Activated CD4-positive, alpha-beta T cell treated with anti-CD3 and anti-CD28 coated beads, Interleukin-2, amount 10 ng/mL, durations not matched to agents 7 days and 5 days (primary cell): ENCODE data around the gene MOCS3. TPM values are rescaled to one million over a fixed set of nuclear protein-coding genes. Genes with fewer than 3 reads are reported as not detected.

Experiments
- CTCF ChIA-PET: fragments of 350-600 bp; sonication (Branson Sonifier 250); formaldehyde crosslinking; loops from one replicate; lab custom pipeline; 2021; ENCODE audit warnings: antibody characterized with exemption; lab: Charles Lee
- POLR2A ChIA-PET: fragments of 350-600 bp; sonication (Branson Sonifier 250); formaldehyde crosslinking; loops from one replicate; lab custom pipeline; 2021; ENCODE audit warnings: antibody characterized with exemption; lab: Charles Lee
- DNase-seq: peaks from one replicate; pipeline ENCODE4 v3.0.0-alpha.2; 2020
- H3K27ac Mint-ChIP-seq: one replicate; pipeline ENCODE4 v1.8.0; 2021; ENCODE audit warnings: mild to moderate bottlenecking, moderate library complexity, mixed read lengths
- H3K27me3 Mint-ChIP-seq: one replicate; pipeline ENCODE4 v1.8.0; 2021; ENCODE audit warnings: mixed read lengths
- H3K36me3 Mint-ChIP-seq: one replicate; pipeline ENCODE4 v1.8.0; 2021; ENCODE audit warnings: low read depth, mixed read lengths
- H3K4me1 Mint-ChIP-seq: one replicate; pipeline ENCODE4 v1.8.0; 2021; ENCODE audit warnings: mixed read lengths
- H3K4me3 Mint-ChIP-seq: one replicate; pipeline ENCODE4 v1.8.0; 2021; ENCODE audit warnings: mild to moderate bottlenecking, moderate library complexity, mixed read lengths
- H3K9me3 Mint-ChIP-seq: one replicate; pipeline ENCODE4 v1.8.0; 2021; ENCODE audit warnings: mixed read lengths
- total RNA-seq, 2 experiments: library from RNA; stranded (reverse); gene quantifications; one replicate each; pipeline ENCODE4 v1.2.3, GENCODE V29; 2021

Gene MOCS3
- total RNA-seq, 2 experiments from 2014 or later: 4.2 to 5.1 TPM

DNA sequence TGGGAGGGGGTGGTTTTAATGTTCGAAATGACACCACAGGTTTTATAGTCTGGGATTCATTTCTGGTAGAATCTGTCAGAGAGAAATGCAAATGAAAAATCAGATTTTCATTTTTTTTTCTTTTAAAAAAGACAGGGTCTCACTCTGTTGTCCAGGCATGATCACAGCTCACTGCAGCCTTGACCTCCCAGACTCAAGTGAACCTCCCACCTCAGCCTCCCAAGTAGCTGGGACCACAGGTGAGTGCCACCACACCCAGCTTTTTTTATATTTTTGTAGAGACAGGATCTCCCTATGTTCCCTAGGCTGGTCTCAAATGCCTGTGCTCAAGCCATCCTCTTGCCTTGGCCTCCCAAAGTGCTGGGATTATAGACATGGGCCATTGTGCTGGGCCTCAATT is 25.0 kb upstream of the MOCS3 start:
- DNase-seq: no peak
- CTCF ChIA-PET: interaction anchor here (0.7 to 1.5 kb wide), 2 partner anchors 10 to 49 kb away, joined by 3 to 4 read pairs; no protein-coding TSS in a partner anchor
- Mint-ChIP-seq H3K36me3 (peaks cover 51% of the 10 kb centered on the region), H3K4me1 (peaks cover 21% of the 10 kb centered on the region), H3K9me3 (no peaks in the 10 kb centered on the region), H3K4me3 (no peak overlapping the region), H3K27me3 (no peaks in the 10 kb centered on the region), H3K27ac (no peak overlapping the region)
- POLR2A ChIA-PET: no interaction called here

DNA sequence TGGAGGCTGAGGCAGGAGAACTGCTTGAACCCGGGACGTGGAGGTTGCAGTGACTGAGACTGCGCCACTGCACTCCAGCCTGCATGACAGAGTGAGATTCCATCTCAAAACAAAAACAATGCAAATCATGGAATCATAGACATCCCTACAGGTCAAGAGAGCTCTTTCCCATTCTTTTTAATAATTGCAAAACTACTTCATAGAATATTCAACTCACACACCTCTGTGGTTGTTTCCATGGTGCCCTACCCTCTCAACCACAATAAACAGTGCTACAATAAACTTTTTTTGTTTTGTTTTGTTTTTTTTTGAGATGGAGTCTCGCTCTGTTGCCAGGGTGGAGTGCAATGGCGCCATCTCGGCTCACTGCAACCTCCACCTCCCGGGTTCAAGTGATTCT is 15.5 kb upstream of the MOCS3 start:
- Mint-ChIP-seq H3K36me3 (peaks cover 32% of the 10 kb centered on the region), H3K4me1 (peaks cover 2% of the 10 kb centered on the region), H3K27me3 (no peaks in the 10 kb centered on the region), H3K4me3 (no peak overlapping the region), H3K27ac (peak overlapping the region; percentile 19), H3K9me3 (no peaks in the 10 kb centered on the region)
- no peak for DNase-seq
- CTCF ChIA-PET: interaction anchor here (0.7 to 1.5 kb wide), 4 partner anchors 9 to 148 kb away, joined by 3 to 4 read pairs (median 4); partner anchors contain the start of genes BCAS4, DPM1 and MOCS3
- POLR2A ChIA-PET: no interaction called here

DNA sequence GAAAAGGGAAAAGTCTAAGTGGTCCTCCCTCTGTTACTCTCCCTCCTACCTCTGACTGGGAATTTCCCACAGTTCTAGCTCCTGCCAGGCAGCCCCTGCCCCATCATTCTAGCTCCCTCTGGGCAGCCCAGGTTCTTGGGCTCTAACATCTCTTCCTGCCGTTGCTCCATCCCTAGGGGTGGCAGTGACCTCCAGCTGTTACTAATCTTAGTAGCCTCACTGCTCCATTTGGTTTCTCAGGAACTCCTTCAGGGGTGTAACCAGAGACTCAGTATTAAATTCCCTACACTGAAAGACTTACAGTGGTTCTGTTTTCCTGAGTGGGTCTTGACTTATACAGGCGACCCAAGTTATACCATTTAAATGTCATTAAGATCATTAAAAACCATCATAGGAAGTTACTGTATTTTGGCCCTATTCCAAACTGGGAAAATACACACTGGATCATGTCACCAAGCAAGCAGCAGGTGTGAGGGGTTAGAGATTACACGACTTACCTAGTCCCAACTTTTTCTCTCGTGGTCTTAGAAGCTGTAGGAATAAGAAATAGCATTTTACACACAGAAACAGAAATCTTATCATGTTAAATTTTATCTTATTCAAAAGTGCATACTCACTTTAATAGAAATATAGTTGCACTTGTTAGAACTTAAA is 10.4 kb upstream of the MOCS3 start:
- no peak overlapping the region for H3K27ac Mint-ChIP-seq
- H3K4me1 Mint-ChIP-seq: peaks cover 4% of the 10 kb centered on the region
- ChIA-PET CTCF (interaction anchor here (0.6 to 2.1 kb wide), 5 partner anchors 12 to 645 kb away, joined by 3 to 14 read pairs (median 5); partner anchors contain the start of genes ADNP and BCAS4), POLR2A (no interaction called here)
- no peaks in the 10 kb centered on the region for H3K27me3 Mint-ChIP-seq
- H3K9me3 Mint-ChIP-seq: no peaks in the 10 kb centered on the region
- H3K36me3 Mint-ChIP-seq: peaks cover 34% of the 10 kb centered on the region
- H3K4me3 Mint-ChIP-seq: no peak overlapping the region
- no peak for DNase-seq

DNA sequence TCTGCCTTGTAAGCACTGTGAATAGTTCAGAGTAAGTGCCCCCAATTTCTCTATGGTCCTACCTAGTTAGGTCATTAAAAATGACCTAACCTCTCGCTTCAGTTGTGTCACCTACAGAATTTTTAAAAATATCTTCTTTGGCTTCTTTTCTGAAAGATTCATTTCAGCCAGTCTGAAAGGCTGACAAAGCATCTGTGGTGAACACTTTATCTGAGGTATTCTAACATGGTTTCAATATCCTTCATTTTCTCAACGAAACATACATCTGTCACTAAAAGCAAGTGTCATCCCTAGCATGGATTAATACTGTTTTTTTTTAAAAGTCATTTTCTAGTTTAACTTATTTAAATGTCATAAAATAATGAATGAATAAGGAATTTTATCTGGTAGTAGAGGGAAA is 5.4 kb upstream of the MOCS3 start:
- CTCF ChIA-PET: no interaction called here
- H3K27me3 Mint-ChIP-seq: no peaks in the 10 kb centered on the region
- H3K9me3 Mint-ChIP-seq: no peaks in the 10 kb centered on the region
- no peak overlapping the region for H3K4me3 Mint-ChIP-seq
- peaks cover 31% of the 10 kb centered on the region for H3K4me1 Mint-ChIP-seq
- H3K36me3 Mint-ChIP-seq: peaks cover 32% of the 10 kb centered on the region
- H3K27ac Mint-ChIP-seq: no peak overlapping the region
- no peak for DNase-seq
- POLR2A ChIA-PET: no interaction called here

DNA sequence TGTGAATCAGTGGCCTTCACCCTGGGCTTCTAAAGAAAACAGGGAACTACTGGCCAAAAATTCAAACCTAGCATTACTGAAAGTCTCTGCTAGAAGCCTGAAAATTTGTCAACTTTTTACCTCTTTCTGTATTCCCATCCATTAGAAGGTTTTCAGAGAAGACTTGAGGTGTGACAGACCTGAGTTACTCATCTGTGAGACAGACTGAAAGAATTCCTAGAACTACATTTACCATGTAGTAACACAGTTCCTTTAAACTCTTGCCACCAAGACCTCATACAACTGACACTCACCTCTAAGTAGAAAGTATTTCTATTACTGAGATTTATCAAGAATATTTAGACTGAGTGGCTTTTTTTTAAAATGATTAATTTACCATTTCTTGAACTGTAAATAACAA is 4.8 kb upstream of the MOCS3 start:
- H3K27ac Mint-ChIP-seq: no peak overlapping the region
- H3K4me3 Mint-ChIP-seq: no peak overlapping the region
- no peak for DNase-seq
- H3K27me3 Mint-ChIP-seq: no peaks in the 10 kb centered on the region
- H3K36me3 Mint-ChIP-seq: peaks cover 31% of the 10 kb centered on the region
- H3K9me3 Mint-ChIP-seq: no peaks in the 10 kb centered on the region
- POLR2A ChIA-PET: no interaction called here
- CTCF ChIA-PET: interaction anchor here (1.1 kb wide), 1 partner anchor 22 kb away, joined by 3 read pairs; the partner anchor contains the start of gene ADNP
- peaks cover 33% of the 10 kb centered on the region for H3K4me1 Mint-ChIP-seq

DNA sequence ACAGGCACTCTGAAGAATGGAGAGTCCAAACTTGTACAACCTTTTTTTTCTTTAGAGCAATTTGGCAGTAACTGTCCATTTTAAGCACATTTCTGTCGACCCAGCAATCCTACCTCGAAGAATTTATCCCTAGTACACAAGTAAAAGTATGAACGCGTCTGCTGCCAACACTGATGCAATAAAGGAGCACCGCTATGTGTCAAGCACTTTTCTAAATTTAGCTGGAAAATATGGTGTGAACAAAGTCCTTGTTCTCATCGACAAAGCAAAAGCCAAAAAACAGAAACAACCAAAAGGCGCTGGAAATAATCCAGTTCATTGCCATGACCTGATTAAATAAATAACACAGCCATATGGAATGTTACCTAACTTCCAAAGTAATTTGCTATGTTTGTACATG is 1.3 kb upstream of the MOCS3 start:
- DNase-seq: no peak
- ChIA-PET POLR2A (interaction anchor here (0.9 kb wide), 1 partner anchor 26 kb away, joined by 3 read pairs; the partner anchor contains the start of gene ADNP), CTCF (interaction anchor here (1.3 to 2.6 kb wide), 4 partner anchors 11 to 163 kb away, joined by 5 to 25 read pairs (median 10); partner anchors contain the start of genes ADNP and BCAS4)
- peaks cover 18% of the 10 kb centered on the region for H3K36me3 Mint-ChIP-seq
- H3K4me1 Mint-ChIP-seq: peaks cover 52% of the 10 kb centered on the region
- peak overlapping the region; percentile 87 for H3K4me3 Mint-ChIP-seq
- H3K27me3 Mint-ChIP-seq: no peaks in the 10 kb centered on the region
- peak overlapping the region; percentile 96 for H3K27ac Mint-ChIP-seq
- no peaks in the 10 kb centered on the region for H3K9me3 Mint-ChIP-seq

DNA sequence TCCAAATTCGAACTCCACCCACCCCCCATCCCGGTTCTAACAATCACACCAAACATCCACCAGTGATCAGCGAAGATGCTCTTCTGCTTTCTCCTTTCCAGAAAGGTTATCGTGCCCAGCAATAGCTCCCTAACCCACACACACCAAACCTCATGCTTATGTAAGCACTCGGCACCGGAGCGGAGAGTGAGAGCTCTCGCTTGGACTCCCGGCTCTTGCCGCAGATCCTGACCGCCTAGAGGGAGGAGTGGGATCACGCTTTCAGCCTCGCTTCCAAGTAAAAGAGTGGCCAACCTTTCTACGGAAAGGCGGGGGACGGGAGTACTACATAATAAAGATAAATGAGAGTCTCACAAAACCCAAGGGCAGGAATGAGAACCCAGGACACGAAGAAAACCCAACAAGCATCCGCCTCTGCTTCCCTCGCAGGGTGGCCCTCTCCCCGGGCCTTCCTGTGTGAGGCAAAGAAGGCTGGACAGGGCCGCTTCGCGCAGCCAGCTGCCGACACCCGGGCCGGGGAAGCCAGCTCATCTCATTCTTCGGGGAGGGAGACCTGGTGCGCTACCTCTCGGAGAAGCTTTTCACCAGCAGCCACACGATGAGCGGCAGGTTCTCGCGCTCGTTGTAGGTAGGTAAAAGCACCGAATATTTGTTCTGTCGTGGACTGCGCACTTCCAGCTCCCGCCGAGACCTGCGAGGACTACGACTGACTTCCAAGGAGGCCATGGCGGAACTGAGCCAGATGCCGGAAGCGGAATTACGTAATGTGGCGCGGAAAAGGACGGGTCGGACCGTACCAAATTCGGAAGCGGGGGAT is 612 bp upstream of the MOCS3 start, which contains the start of gene DPM1:
DPM1 (minus strand) TSS at position 735 of the 817 bp plus-strand sequence; CDS start at position 726, 9 bp downstream.
- Mint-ChIP-seq H3K36me3 (peaks cover 15% of the 10 kb centered on the region), H3K27me3 (no peaks in the 10 kb centered on the region), H3K9me3 (no peaks in the 10 kb centered on the region), H3K4me1 (peaks cover 51% of the 10 kb centered on the region), H3K4me3 (peak within 1 kb of the TSS; percentile 87), H3K27ac (peak within 1 kb of the TSS; percentile 96)
- POLR2A ChIA-PET: interaction anchor here (0.6 to 1.4 kb wide), 3 partner anchors 26 to 569 kb away, joined by 3 to 5 read pairs (median 3); partner anchors contain the start of gene ADNP
- CTCF ChIA-PET: interaction anchor here (0.9 to 2.6 kb wide), 9 partner anchors 12 to 168 kb away, joined by 3 to 25 read pairs (median 5); partner anchors contain the start of genes ADNP and BCAS4
- DNase-seq: peak; percentile 92

DNA sequence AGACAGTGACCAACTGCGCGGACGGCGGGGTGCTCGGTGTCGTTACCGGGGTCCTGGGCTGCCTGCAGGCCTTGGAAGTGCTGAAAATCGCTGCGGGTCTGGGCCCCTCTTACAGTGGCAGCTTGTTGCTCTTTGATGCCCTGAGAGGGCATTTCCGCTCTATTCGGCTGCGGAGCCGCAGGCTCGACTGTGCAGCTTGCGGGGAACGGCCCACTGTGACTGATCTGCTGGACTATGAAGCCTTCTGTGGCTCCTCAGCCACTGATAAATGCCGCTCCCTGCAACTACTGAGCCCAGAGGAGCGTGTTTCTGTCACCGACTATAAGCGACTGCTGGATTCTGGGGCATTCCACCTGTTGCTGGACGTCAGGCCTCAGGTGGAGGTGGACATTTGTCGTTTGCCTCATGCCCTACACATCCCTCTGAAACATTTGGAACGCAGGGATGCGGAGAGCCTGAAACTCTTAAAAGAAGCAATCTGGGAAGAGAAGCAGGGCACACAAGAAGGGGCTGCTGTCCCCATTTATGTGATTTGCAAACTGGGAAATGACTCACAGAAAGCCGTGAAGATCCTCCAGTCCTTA is 1.0 kb downstream of the MOCS3 start:
- no peak for DNase-seq
- Mint-ChIP-seq H3K4me3 (peak overlapping the region; percentile 87), H3K9me3 (no peaks in the 10 kb centered on the region), H3K36me3 (peaks cover 6% of the 10 kb centered on the region), H3K27ac (peak overlapping the region; percentile 57), H3K27me3 (no peaks in the 10 kb centered on the region), H3K4me1 (peaks cover 43% of the 10 kb centered on the region)
- POLR2A ChIA-PET: no interaction called here
- CTCF ChIA-PET: interaction anchor here (0.5 to 1.3 kb wide), 5 partner anchors 11 to 1071 kb away, joined by 3 read pairs; partner anchors contain the start of gene BCAS4

DNA sequence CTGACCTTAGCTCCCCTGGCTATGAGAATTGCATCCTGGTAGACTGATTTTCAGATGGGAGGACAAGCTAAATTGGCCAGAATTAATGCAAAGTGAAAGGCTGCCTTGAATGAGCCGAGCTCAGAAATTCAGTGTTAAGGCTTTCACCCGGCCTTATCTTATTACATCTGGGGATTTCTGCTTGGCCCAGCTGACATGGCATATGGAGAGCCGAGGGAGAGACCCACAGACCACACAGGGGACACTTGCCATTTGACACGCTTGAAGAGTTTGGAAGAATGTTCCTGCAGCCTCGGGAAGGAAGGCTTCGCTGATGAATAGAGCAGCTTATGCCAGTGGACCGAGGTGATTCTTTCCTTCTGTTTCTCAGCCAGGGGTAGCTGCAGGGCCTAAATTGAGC is 9.0 kb downstream of the MOCS3 start:
- Mint-ChIP-seq H3K27ac (no peak overlapping the region), H3K4me3 (no peak overlapping the region), H3K36me3 (no peaks in the 10 kb centered on the region), H3K9me3 (no peaks in the 10 kb centered on the region), H3K27me3 (no peaks in the 10 kb centered on the region), H3K4me1 (no peaks in the 10 kb centered on the region)
- ChIA-PET CTCF (interaction anchor here (1.1 kb wide), 1 partner anchor 173 kb away, joined by 6 read pairs; no protein-coding TSS in a partner anchor), POLR2A (no interaction called here)
- no peak for DNase-seq

DNA sequence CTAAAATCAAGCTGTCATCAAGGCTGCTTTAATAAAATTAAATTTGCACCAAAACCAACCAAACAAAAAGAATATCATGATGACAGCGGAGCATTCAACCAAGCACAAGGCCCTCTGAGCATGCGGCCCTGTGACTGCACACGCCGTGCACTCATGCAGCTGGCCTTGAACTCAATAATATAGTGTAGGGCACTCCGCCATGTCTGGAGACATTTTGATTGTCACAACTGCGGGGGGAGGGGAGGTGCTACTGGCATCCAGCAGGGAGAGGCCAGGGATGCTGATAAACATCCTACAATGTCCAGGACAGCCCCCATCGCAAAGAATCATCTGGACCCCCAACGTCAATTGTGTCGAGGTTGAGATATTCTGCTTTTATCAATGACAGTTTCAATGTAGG is 9.7 kb downstream of the MOCS3 start:
- Mint-ChIP-seq H3K4me1 (no peaks in the 10 kb centered on the region), H3K4me3 (no peak overlapping the region), H3K27me3 (no peaks in the 10 kb centered on the region), H3K36me3 (no peaks in the 10 kb centered on the region), H3K27ac (no peak overlapping the region), H3K9me3 (no peaks in the 10 kb centered on the region)
- CTCF ChIA-PET: no interaction called here
- no peak for DNase-seq
- POLR2A ChIA-PET: no interaction called here

DNA sequence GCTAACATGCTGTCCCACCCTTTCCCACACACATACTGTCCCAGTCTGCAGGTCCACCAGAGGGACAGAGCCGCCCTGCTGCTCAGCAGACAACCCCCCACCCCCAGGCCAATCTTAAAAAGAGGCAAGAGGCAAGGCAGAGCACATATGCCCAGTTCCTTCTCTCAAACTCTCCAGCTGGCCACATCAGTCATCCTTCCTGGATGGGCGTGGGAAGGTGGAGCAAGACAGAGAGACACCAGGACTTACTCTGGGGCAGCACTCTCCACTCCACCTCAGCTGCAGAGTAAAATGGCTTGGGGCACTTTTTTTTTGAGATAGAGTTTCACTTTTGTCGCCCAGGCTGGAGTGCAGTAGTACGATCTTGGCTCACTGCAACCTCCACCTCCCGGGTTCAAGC is 10.8 kb downstream of the MOCS3 start:
- no peaks in the 10 kb centered on the region for H3K36me3 Mint-ChIP-seq

DNA sequence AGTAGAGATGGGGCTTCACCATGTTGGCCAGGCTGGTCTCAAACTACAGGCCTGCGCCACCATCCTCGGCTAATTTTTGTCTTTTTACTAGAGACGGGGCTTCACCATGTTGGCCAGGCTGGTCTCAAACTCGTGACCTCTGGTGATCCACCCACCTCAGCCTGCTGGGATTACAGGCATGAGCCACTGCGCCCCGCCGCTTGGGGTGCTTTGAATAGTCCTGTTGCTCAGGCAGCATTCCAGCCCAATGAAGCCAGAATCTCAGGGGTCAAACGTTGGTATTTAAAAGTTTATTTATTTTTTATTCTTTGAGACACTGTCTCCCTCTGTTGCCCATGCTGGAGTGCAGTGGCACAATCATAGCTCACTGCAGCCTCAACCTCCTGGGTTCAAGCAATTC is 11.3 kb downstream of the MOCS3 start:
- Mint-ChIP-seq H3K4me3 (no peak overlapping the region), H3K4me1 (no peaks in the 10 kb centered on the region), H3K9me3 (no peaks in the 10 kb centered on the region), H3K27ac (no peak overlapping the region), H3K36me3 (no peaks in the 10 kb centered on the region), H3K27me3 (peaks cover 2% of the 10 kb centered on the region)
- POLR2A ChIA-PET: no interaction called here
- DNase-seq: no peak
- CTCF ChIA-PET: interaction anchor here (1.0 to 1.4 kb wide), 3 partner anchors 10 to 23 kb away, joined by 3 to 4 read pairs (median 3); no protein-coding TSS in a partner anchor

More for the DNA sequence above, 10.8 kb downstream of the MOCS3 start:
- DNase-seq: no peak
- no peaks in the 10 kb centered on the region for H3K4me1 Mint-ChIP-seq
- CTCF ChIA-PET: interaction anchor here (1.0 to 1.4 kb wide), 2 partner anchors 10 to 23 kb away, joined by 3 read pairs; no protein-coding TSS in a partner anchor
- POLR2A ChIA-PET: no interaction called here
- no peaks in the 10 kb centered on the region for H3K9me3 Mint-ChIP-seq
- H3K4me3 Mint-ChIP-seq: no peak overlapping the region
- H3K27ac Mint-ChIP-seq: no peak overlapping the region
- no peaks in the 10 kb centered on the region for H3K27me3 Mint-ChIP-seq
